ENCODE measurements around the gene SLC39A11.

Gene SLC39A11

DNA sequence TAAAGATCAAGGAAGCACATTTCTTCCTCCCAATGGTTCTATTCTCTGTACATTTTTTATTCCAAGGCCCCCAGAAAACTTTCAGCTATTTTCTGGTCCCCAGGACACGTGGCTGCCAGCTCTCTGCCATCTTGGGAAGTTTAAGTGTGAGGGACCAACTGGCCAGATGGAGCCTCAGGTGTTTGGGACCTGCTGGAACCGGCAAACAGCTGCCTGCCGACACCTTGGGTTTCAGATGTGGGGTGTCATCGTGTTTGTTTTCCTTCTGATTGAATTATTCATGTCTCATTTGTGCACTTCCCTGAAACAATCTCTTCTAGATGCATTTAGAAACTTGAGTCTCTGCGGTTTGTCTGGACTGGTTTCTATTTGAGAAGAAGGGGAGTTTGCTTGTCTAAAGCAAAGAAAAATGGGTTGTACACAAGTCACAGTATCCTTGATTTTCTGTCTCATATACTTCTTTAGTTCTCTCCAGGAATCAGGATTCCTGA is 386.5 kb downstream of the SLC39A11 start:
- no peak for DNase-seq

DNA sequence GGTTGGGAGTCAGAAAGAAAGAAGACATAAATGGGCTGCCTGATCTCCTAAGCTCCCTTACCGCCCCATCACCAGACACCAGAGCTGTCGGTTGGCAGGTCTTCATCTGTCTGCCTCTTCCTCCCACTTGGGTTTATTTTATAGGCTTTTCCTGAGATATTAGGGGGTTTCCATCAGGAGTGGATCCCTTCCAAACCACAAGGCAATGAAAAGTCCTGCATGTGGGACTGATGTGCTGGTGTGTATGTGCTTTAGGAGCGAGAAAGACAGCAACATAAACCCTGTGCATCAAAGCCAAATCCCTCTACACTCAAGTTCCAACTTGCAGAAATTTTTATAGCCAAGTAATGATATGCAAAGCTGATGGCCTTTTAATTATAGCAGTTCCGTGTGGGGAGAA is 389.5 kb downstream of the SLC39A11 start:
- no peak for DNase-seq

DNA sequence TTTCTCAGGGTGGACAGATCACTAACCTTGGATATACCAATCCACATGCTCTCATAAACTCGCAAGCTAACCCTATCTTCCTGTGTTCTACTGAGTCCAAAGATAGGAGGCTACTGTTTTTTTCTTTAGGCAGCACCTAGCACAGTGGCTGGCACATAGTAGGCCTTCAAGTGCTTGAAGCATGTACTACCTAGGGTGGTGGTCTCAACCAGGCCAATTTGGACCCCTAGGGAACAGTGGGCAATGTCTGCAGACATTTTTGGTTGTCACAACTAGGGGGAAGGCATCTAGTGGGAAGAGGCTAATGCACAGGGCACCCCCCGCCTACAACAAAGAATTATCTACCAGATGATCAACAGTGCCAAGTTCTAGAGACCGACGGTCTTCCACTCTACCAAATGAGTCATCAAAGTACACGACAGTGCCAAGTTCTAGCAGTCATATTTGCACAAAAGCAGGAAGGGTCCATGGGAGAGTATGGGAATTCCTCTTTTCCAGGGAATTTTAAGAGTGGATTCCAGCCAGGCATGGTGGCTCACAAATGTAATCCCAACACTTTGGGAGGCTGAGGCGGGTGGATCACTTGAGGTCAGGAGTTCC is 390.3 kb downstream of the SLC39A11 start:
- no peak for DNase-seq

DNA sequence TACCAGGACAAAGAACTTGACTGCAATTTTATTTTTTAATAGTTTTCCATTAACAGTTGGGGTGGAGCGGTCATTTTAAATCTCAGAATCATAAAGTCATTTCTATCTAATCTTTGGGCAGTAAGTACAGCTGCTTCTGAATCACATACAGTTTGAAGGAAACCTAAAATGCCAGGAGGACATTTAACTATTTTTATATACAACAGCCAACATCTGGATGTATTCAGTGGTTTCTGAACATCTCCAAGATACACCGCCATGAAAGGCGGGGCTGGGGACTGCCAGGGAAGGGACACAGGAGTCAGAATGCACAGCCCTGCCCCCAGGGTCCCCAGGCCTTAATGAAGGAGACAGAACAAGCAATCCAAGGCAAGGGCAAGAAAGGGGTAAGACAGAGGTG is 392.3 kb downstream of the SLC39A11 start:
- DNase-seq: no peak

DNA sequence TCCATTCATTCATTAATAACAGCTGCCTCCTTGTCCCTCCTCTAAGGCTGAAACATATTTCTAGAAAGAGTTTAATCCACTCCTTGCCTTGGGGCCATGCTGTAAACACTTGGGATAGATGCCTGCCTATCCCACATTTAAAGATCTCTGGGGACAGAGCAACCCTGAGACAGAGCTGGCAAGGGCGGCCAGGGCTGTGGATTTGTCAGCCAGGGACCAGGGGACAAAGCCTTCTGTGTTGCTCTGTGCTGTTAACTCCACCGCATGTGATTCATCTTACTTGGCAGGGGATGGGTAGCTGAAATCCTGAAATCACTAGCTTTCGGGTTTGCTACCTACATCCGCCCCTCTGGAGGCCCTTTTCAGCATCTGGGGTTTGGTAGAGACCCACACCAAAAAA is 392.9 kb downstream of the SLC39A11 start:
- no peak for DNase-seq

DNA sequence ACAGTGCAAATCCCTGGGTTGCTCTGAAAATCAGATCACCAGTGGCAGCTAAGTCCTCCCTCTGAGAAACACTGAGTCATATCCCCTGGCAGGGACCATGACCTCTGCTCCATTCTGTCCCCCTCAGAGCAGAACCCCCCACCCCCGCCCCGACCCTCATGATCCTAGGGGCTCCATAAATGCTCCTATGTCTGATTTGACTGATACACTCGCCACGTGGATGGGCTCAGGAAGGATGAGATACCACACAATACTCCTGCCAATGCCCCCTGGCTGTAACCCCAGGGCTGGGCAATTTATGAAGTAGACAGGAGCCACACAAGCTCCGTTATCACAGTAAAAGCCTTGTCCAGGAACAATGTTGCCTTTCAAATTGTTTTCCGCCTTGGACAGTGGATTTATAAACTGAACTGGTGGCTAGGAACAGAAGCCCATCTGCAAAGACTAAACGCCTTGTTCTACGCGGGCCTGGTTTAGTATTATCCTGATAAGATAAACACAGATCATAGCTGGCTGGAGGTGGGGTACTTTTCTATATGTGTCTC is 394.8 kb downstream of the SLC39A11 start:
- DNase-seq: no peak

DNA sequence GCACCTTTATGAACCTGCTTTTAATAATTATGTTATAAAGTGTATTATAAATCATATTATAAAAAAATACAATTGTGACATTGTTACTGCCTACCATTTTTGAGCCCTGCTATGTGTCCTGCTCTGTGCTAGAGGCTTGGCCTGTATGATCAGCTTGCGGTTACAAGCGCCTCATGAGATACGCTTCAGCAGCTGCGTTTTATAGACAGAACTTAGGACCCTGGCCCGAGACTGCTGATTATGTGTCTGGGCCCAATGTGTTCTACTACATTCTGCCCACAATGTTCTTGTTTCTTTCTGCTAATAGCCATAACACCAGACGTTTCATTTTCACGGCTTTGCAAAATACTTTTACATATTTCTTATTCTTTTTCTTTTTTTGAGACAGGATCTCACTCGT is 395.8 kb downstream of the SLC39A11 start:
- DNase-seq: no peak

DNA sequence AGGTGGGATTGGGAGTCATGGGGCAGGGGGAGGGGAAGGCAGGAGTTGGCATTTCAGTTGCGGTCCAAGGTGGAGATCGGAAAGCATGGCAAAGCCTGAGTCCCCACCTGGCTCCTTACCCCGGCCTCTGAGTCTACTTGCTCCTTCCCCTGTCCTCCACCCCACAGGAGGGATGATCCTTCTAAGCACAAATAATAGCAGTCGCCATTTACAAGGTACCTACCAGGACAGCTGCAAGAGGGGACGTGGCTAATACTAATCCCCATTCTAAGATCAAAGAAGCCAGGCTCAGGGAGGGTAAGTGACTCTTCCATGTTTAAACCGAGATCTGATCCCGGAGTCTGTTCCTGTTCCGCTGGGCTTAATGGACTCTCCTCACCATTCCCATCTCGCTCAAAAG is 396.3 kb downstream of the SLC39A11 start:
- no peak for DNase-seq

DNA sequence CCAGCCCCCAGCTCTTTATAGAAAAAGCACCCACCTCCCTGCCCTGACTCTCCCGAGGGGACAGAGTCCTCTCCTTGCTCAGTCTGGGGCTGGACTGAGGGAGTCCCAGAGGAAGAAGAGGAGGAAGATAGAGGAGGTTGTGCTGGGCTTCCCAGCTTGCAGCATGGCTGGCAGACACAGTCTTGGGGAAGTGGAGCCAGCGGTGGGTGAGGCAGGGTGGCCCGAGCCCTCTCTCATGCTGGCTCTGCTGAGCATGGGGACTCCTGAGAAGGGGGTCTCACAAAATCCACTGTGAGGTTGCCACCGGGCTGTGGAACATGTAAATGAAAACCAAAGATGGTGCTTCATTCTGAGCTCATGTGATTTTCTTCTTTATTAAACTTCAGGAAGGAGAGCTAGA is 398.5 kb downstream of the SLC39A11 start:
- DNase-seq: no peak

DNA sequence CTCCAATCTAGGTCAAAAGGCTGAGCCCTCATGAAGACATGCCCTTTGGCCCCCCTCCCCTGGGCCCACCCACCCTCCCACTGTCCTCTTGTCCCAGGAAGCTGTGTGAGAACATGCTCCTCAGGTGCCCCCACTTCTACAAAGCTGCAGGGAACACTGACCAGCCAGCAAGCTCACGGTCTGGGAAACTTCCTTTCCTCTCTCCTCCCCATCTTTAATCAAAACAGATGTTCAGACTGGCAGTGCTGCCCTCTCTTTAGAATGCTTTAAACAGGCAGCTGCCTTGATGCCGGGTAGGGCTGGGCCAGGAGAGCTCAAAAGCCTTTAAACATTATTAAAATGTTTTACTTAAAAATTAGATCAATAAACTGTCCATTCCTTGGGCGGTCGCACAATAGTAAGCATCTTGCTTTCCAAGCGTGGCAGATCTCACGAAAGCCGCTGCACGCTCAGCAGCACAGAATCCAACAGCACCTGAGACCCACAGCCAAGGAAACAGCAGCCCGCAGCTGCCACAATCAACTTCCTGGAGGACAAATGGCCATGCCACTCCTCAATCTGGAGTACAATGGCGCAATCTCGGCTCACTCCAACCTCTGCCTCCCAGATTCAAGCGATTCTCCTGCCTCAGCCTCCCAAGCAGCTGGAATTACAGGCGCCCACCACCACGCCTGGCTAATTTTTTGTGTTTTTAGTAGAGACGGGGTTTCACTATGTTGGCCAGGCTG is 399.2 kb downstream of the SLC39A11 start:
- DNase-seq: no peak

DNA sequence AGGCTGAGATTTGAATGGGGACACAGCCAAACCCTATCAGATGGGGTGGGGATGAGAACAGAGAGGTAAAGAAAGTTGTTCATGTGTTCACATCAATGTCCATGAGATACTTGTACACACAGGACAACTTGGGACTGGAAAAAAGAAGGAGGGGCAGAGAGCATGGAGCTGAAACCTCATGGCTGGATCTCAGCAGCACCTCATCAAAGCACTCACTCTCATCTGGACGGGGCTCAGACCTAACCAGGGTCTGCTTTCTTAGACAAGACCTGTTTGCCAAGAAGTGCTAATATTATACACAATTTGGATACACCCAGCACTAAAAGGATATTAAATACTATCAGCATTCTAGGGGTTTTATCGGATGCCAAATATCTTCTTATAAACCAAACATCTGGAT is 399.8 kb downstream of the SLC39A11 start:
- no peak for DNase-seq

DNA sequence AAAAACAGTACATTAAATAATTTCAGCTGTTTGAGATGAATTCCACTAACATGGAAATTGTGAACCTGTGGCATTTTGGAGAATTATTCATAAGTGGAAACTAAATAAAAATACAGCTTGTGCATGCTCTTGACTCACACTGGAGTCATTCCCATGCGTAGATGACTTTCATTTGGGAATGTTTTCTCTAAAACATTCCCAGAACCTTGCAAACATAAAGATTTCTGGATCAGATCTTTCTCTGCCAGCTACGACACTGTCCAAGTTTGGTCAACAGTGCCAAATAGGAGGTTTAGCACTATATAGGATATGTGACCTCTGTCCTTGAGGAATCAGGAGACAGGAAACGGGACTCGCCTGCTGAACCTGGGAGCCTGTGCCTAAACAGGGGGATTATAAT is 400.9 kb downstream of the SLC39A11 start:
- DNase-seq: no peak

DNA sequence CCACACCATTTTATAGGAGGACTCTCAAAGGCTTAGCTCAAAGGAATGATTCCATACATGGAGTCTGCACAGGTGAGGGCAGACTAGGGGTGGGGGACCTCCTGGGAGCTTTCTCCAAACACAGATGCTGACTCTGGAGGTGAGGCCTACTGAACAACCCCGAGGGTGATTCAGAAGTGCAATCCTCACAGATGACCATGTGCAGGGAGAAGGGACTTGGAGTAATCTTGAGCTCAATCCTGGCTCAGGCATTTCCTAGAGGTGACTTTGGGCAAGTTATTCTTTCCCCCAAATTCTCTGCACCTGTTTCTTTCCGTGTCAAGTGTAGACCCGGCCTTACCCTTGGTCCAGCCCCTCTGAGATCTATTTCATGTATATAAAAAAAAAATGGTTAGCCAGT is 401.5 kb downstream of the SLC39A11 start:
- no peak for DNase-seq

DNA sequence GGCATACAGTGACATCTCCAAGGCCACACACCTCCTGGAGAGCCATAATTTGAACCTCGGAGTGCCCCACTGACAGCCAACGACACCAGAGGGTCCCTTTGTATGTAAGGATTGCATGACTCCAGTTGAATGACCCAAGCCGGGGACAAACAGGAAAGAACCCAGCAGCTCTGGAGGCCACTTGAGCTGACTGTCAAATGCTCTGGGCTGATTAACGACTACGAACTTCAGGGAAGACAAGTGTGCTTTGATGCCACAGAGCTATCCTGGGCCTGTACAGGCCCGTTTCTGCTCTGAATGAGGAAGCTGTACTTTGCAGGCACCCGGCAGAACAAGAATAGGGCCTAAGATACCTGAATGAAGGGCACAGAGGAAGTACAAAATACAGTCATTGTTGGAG is 404.6 kb downstream of the SLC39A11 start:
- DNase-seq: no peak

DNA sequence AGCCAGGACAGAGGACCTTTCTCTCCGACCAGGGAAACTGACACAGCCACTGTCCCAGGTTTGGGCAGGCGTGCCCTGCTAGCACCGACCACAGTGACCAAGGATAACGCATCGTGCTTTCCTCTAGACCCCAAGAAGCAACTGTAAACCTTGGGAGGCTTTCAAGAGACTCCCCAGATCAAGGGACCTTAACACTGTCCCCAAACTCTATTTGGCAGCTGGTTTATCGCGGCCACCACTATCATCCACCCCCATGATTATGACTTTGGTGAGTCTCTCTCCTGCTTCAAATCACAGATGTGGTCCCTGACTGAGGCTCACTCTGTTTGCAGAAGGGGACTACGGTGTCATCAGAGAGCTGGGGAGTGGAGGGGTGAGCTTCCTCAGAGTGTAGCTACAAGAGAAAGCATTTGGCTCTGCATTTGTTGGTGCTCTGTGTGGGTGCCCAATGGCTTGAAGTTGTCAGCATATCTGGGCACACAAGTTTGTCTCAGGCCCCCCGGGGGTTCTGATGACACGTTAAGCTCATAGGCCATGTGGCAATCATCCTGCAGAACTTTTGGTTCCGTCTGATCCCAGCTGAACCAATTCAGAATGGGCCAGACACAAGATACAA is 408.0 kb downstream of the SLC39A11 start:
- no peak for DNase-seq

DNA sequence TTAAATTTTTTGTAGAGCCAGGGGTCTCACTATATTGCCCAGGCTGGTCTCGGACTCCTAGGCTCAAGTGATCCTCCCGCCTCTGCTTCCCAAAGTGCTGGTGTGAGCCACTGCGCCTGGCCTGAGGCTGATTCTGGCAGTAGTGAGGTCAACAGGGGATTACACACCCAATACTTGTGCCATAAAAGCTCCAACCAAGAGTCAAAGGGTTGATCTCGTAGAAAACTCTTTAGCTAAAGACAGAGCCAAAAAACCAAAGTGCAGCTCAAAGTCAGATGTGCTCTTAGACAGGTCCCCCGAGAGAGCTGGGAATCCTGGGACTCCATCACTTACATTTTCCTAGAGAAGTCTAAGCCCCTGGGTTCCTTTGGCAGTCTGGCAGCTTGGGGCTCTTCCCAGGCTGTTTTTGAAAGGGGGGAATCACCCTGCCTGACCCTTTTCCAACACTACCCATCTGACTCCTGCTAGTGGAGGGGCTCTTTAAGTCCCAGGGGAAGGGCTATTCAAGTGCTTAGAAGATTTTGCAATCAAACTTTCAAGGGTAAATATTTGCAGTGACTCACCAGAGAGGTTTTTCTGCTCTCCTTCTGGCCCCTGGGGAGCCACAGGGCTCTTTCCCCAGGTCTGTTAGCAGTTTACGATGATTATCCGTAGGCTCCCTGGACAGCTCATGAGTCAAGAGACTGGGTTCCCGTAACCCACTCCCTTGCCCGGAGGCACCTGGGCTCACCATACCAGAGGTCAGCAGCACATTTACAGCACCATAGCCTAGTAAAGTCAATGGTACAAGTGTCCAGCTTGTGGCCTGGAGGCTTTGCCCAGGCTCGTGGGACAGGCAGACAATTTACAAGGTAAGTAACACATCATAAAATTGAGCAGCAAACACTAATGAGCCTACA is 408.7 kb downstream of the SLC39A11 start:
- DNase-seq: no peak

DNA sequence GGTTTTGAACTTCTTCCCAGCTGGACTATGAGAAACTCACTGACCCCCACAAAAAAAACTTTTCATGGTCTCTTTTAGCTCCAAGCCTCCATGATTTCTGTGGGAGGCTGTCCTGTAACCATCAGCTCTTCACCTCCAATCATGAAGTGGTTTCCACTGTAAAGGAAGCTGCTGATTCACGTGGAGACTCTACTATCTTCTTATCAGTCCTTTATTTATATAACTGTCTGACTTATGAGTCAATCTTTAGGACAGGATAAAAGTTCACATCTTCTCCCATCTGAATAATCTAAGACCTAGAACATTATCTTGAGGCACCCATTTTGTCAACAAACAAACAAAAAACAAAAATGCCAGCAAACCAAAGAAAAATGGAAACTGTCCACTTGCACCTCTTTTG is 409.9 kb downstream of the SLC39A11 start:
- no peak for DNase-seq

DNA sequence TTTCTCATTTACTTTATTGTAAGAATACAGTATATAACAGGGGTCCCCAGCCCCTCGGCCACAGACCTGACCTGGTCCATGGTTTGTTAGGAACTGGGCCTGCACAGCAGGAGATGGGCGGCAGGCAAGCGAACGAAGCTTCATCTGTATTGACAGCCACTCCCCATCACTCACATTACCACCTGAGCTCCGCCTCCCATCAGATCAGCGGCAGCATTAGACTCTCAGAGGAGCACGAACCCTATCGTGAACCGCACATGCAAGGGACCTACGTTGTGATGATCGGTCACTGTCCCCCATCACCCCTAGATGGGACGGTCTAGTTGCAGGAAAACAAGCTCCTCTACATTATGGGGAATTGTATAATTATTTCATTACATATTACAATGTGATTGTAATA is 410.6 kb downstream of the SLC39A11 start:
- DNase-seq: no peak

DNA sequence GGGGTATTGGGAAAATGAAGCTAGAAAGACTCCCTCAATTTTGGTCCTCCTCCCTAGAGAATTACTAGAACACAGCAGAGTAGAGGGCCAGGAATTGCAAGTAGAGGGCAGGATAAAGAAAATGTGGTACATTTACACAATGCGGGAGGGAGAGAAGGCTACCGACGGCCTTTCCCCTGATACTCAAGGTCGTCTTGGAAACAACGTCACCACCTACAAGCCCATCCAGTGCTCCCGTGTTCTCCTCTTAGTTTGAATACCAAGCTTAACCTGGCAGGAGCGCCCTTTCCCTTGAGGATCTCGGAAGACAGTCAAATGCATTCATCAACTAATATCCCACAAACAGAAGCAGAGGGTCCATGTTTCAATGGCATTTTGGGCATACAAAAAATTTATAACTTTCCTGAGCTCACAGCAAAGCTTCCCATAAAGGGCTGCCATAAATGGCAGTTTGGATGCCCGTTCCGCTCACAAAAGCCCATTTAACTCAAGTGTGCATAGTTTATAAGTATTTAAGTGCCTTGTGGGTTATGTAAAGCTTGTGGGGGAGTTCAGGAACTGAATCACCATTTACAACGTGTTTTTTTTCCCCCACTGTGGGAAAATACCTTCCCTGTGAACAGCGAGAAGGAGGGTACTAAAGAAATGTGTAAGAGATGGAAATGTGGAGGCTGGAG is 414.6 kb downstream of the SLC39A11 start:
- no peak for DNase-seq

DNA sequence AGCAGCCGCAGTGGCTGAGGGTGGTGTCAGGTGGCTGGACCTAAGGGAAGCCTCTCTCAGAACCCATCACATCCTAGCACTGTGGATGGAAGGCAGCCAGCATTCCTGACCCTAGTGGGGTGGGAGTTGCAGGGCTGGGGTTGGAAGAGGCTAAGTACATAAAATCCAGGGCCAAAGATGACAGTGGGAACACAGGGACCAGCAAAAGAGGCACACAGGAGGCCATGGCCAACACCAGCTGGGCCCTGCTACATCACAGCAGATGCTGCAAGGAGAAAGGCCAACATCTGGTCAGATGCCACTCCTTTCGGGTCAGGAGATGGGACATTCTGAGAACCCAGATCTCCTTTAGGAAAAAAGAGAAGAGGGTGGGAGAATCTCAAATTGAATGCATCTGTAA is 415.4 kb downstream of the SLC39A11 start:
- no peak for DNase-seq

DNA sequence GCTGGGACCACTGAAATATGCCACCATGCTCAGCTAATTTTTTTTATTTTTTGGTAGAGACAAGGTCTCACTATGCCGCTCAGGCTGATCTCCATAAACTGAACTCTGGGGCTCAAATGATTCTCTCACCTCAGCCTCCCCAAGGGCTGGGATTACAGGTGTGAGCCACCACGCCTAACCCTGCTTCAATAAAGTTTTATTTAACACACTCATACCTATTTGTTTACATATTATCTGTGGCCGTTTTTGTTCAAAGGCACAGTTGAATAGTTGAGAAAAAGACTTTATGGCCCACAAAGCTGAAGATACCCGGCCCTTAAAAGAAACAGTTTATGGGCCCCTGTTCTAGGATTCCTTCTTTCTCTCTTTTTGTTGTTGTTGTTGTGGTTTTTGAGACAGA is 419.8 kb downstream of the SLC39A11 start:
- DNase-seq: no peak

DNA sequence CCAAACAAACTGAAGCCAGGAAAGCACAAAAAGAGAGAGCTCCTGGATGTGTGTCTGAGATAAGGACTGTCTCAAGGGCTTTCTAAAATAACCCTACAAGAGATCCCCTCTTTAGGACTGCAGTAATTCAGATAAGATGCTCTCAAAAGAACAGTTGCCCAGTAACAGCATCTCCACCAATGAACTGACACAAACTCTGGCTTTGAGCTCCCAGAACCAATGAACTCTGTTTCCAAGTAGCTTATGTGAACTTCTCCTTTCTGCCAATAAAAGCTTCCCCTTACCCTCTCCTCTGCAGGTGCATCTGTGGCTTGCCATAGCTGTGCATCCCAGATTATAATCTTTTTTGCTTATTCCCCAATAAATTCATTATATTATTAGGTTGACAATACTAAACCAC is 421.5 kb downstream of the SLC39A11 start:
- DNase-seq: no peak
